CD4-positive, alpha-beta T cell (primary cell): ENCODE results near the gene NMNAT2. TPM values are rescaled to one million over a fixed set of nuclear protein-coding genes. Genes with fewer than 3 reads are reported as not detected.

ENCODE experiments used
- ATAC-seq: fragments of 200-7000 bp; cut with Tn5 transposase; one replicate; pipeline ENCODE4 v1.10.0; 2022; ENCODE audit warnings: mild to moderate bottlenecking; ENCODE audit not compliant: poor library complexity
- CTCF ChIA-PET: fragments of 350-600 bp; sonication (Branson Sonifier 250); formaldehyde crosslinking; loops from one replicate; lab custom pipeline; 2021; ENCODE audit warnings: antibody characterized with exemption, inconsistent platforms; lab: Charles Lee
- POLR2A ChIA-PET: fragments of 350-600 bp; sonication (Branson Sonifier 250); formaldehyde crosslinking; loops from one replicate; lab custom pipeline; 2021; ENCODE audit warnings: antibody characterized with exemption, inconsistent platforms; lab: Charles Lee
- DNase-seq, 14 experiments: peaks; one replicate each; pipeline ENCODE4 v3.0.0-alpha.2; 2013 to 2020; ENCODE audit warnings: mixed read lengths in 2 of 14
- H3K27ac ChIP-seq, 2 donors: one replicate each; pipeline versions ENCODE4 v1.5.1 to v1.7.0; 2013; ENCODE audit warnings: low read length in 2 of 2, low read depth in 1 of 2, mild to moderate bottlenecking in 1 of 2
- H3K27me3 ChIP-seq, 2 experiments: 1 replicate in 1 of 2; 2 replicates in 1 of 2; pipeline versions ENCODE4 v1.6.1 to v1.7.0; 2013; ENCODE audit warnings: low read length in 2 of 2, control low read depth in 1 of 2, mild to moderate bottlenecking in 1 of 2, moderate library complexity in 1 of 2; ENCODE audit not compliant: insufficient read depth in 2 of 2, control insufficient read depth in 1 of 2
- H3K36me3 ChIP-seq: one replicate; pipeline ENCODE4 v1.6.1; 2013; ENCODE audit warnings: low read length, control low read depth; ENCODE audit not compliant: insufficient read depth
- H3K4me1 ChIP-seq: one replicate; pipeline ENCODE4 v1.6.1; 2013; ENCODE audit warnings: low read length, control low read depth; ENCODE audit not compliant: insufficient read depth
- H3K4me3 ChIP-seq: one replicate; pipeline ENCODE4 v1.5.1; 2013; ENCODE audit warnings: mild to moderate bottlenecking, low read length, moderate library complexity
- H3K9me3 ChIP-seq, 2 experiments: 1 replicate in 1 of 2; 2 replicates in 1 of 2; pipeline versions ENCODE4 v1.6.1 to v1.7.0; 2013; ENCODE audit warnings: low read length in 2 of 2, mild to moderate bottlenecking in 2 of 2, control low read depth in 1 of 2, moderate library complexity in 1 of 2; ENCODE audit not compliant: control insufficient read depth in 1 of 2, insufficient read depth in 1 of 2
- H3K27ac Mint-ChIP-seq: one replicate; pipeline ENCODE4 v1.8.0; 2020; ENCODE audit warnings: mixed read lengths
- H3K27me3 Mint-ChIP-seq: one replicate; pipeline ENCODE4 v1.8.0; 2021; ENCODE audit warnings: mixed read lengths
- H3K36me3 Mint-ChIP-seq: one replicate; pipeline ENCODE4 v1.8.0; 2021; ENCODE audit warnings: low read depth, mixed read lengths
- H3K4me1 Mint-ChIP-seq: one replicate; pipeline ENCODE4 v1.8.0; 2021; ENCODE audit warnings: low read depth, mixed read lengths
- H3K4me3 Mint-ChIP-seq: one replicate; pipeline ENCODE4 v1.8.0; 2020; ENCODE audit warnings: mild to moderate bottlenecking, mixed read lengths
- H3K9me3 Mint-ChIP-seq: one replicate; pipeline ENCODE4 v1.8.0; 2020; ENCODE audit warnings: mixed read lengths
- intact Hi-C, 2 experiments: fragments of 100-400 bp; cut with DNase I in 1 of 2; cut with micrococcal nuclease in 1 of 2; formaldehyde crosslinking; loops; one replicate each; pipeline versions ENCODE4 v1.15.1 to v1.9.0; 2023 to 2025; cut with DNase I, micrococcal nuclease
- total RNA-seq, 174 experiments: library from RNA in 2 of 174; stranded (reverse) in 2 of 174; gene quantifications; one replicate each; pipeline ENCODE4 v1.2.3 and lab custom pipeline; 2021 to 2026
- TF ChIP-seq, protein P1 (sequence below): fragments of 200-600 bp; IDR thresholded peaks from one replicate; pipeline ENCODE4 v1.8.0; 2022; ENCODE audit warnings: antibody characterized with exemption, mild to moderate bottlenecking

Gene NMNAT2
- total RNA-seq, 2 experiments from 2014 or later: not detected

DNA sequence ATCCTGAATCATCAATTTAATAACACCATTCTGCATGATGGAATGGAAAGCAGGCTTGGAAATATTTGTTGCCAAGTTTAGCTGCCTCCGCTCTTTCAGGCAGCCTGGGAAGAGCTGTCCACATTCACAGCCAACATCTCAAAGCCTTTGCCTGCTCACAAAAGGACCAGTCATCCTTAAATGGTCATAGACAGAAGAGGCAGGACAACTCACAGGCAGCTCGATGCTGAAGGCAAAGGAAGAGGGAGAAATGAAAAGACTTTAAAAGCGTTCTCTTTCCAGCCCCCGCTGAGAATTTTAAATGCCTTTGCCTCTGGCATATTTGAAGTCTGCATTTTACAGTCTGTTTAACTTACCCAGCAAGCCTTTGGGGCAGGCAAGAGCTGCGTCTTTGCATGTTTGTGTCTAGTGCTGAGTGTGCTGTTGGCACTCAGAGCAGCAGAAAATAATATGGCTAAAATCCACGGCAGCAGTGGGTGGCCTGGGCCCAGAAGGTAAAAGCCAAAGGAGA, 68.9 kb downstream of the NMNAT2 start:
- H3K4me3 Mint-ChIP-seq: no peak overlapping the region
- H3K27me3 Mint-ChIP-seq: peaks cover 17% of the 10 kb centered on the region
- no peak for ATAC-seq
- no peaks in the 10 kb centered on the region for H3K27me3 ChIP-seq
- ChIA-PET POLR2A (no interaction called here), CTCF (no interaction called here)
- H3K27ac Mint-ChIP-seq: no peak overlapping the region
- no peak overlapping the region for H3K27ac ChIP-seq
- H3K4me1 Mint-ChIP-seq: no peaks in the 10 kb centered on the region
- DNase-seq: no peak
- H3K36me3 ChIP-seq: no peaks in the 10 kb centered on the region
- H3K9me3 ChIP-seq: no peaks in the 10 kb centered on the region
- TF ChIP-seq, protein P1, sequence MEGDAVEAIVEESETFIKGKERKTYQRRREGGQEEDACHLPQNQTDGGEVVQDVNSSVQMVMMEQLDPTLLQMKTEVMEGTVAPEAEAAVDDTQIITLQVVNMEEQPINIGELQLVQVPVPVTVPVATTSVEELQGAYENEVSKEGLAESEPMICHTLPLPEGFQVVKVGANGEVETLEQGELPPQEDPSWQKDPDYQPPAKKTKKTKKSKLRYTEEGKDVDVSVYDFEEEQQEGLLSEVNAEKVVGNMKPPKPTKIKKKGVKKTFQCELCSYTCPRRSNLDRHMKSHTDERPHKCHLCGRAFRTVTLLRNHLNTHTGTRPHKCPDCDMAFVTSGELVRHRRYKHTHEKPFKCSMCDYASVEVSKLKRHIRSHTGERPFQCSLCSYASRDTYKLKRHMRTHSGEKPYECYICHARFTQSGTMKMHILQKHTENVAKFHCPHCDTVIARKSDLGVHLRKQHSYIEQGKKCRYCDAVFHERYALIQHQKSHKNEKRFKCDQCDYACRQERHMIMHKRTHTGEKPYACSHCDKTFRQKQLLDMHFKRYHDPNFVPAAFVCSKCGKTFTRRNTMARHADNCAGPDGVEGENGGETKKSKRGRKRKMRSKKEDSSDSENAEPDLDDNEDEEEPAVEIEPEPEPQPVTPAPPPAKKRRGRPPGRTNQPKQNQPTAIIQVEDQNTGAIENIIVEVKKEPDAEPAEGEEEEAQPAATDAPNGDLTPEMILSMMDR: no peak
- no peak overlapping the region for H3K4me3 ChIP-seq
- no peaks in the 10 kb centered on the region for H3K9me3 Mint-ChIP-seq
- no peaks in the 10 kb centered on the region for H3K4me1 ChIP-seq
- no peaks in the 10 kb centered on the region for H3K36me3 Mint-ChIP-seq
- intact Hi-C loops: no loop called here

DNA sequence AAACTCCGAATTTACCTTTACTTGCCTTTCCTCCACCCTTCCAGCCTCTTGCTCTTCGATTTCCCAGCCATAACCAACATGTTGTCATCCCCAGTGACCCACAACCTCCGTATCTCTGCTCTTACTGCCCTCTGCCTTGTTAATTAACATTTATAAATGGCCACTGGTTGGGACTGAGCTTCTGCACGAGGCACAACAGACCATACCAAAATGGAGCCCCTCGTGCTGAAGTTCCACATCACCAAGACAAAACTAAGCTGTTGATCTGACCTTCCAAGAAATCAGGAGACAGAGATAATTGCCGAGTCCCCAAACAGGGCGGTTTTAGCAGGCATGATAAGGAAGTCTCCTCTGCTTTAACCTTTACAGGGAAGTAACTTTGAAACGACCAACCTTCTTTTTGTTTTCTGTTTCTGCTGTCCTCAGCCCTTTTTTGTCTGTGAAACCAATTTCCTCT, 71.9 kb downstream of the NMNAT2 start:
- no peaks in the 10 kb centered on the region for H3K36me3 ChIP-seq
- peaks cover 17% of the 10 kb centered on the region for H3K27me3 Mint-ChIP-seq
- DNase-seq: no peak
- H3K4me1 ChIP-seq: no peaks in the 10 kb centered on the region
- no peak overlapping the region for H3K27ac Mint-ChIP-seq
- H3K4me1 Mint-ChIP-seq: no peaks in the 10 kb centered on the region
- no peak for ATAC-seq
- ChIA-PET CTCF (no interaction called here), POLR2A (no interaction called here)
- no peaks in the 10 kb centered on the region for H3K9me3 Mint-ChIP-seq
- no peaks in the 10 kb centered on the region for H3K36me3 Mint-ChIP-seq
- H3K4me3 ChIP-seq: no peak overlapping the region
- intact Hi-C loops: no loop called here
- TF ChIP-seq, protein P1: no peak
- no peaks in the 10 kb centered on the region for H3K27me3 ChIP-seq
- H3K4me3 Mint-ChIP-seq: no peak overlapping the region
- no peaks in the 10 kb centered on the region for H3K9me3 ChIP-seq
- no peak overlapping the region for H3K27ac ChIP-seq

DNA sequence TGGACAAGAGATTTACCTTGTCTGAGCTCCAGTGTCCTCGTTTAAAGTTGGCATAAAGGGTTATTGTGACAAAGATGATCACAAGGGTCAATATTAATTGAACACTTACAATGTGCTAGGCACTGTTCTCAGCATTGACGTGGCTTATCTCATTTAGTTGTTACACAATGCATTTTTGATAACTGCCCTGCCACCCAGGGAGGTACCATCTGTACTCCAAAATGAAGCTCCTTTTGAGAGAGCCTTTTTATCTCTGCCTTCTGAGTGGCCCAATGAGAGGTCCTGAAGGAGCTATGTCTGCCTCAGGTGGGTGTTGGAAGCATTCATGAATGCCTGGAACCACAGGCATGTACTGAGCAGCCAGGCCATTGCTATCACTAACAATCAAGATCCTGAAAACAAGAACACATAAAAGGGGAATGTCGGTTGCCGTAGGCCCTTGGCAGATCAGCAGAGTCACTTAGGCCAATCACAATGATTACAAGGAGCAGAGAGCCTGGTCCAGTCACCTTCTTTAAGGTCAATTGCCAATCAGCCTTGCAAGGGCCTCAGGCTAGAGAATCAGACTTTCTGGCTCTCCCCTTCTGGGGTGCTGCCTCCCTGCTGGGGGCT, 78.5 kb downstream of the NMNAT2 start:
- Histone ChIP-seq H3K4me3 (no peak overlapping the region), H3K27ac (no peak overlapping the region), H3K4me1 (no peaks in the 10 kb centered on the region), H3K27me3 (peaks cover 2 to 4% of the 10 kb centered on the region in 2 experiments), H3K9me3 (no peaks in the 10 kb centered on the region), H3K36me3 (no peaks in the 10 kb centered on the region)
- intact Hi-C loops: no loop called here
- DNase-seq: no peak
- Mint-ChIP-seq H3K27me3 (peaks cover 11% of the 10 kb centered on the region), H3K4me1 (no peaks in the 10 kb centered on the region), H3K27ac (no peak overlapping the region), H3K36me3 (no peaks in the 10 kb centered on the region), H3K9me3 (no peaks in the 10 kb centered on the region), H3K4me3 (no peak overlapping the region)
- POLR2A ChIA-PET: no interaction called here
- TF ChIP-seq, protein P1: no peak
- no peak for ATAC-seq
- CTCF ChIA-PET: no interaction called here
